K562 (cell line): ENCODE results near the gene N4BP3. TPM values are rescaled to one million over a fixed set of nuclear protein-coding genes. Genes with fewer than 3 reads are reported as not detected.

Experiments
- ATAC-seq: fragments of 200-7000 bp; cut with Tn5 transposase; 3 replicates; pipeline ENCODE4 v1.9.1; 2020; ENCODE audit warnings: moderate library complexity
- BruUV-seq: library from RNA; stranded (reverse); fragments of 400-500 nt; replicated peaks from 2 replicates; lab custom pipeline; 2021; lab: Mats Ljungman, UMichigan
- CTCF ChIA-PET: fragments of 300-600 bp; formaldehyde crosslinking; extraction: SDS; loops from one replicate; lab custom pipeline; 2021; ENCODE audit warnings: low intra/inter-chr PET ratio; lab: Yijun Ruan, JAX
- POLR2A ChIA-PET: fragments of 300-600, 350-650 bp; sonication (Branson Sonifier 250); formaldehyde crosslinking; extraction: SDS; loops from one replicate; lab custom pipeline; 2021; ENCODE audit warnings: antibody characterized with exemption, inconsistent platforms; lab: Yijun Ruan, JAX
- DNase-seq, 4 experiments: peaks; one replicate each; pipeline versions ENCODE4 v3.0.0 to v3.0.0-alpha.2; 2011 to 2018; ENCODE audit warnings: low spot score in 3 of 4, mixed read lengths in 3 of 4; ENCODE audit errors: extremely low read depth in 1 of 4
- FAIRE-seq: peaks from 2 replicates; lab custom pipeline; 2011; peaks lifted over from hg19 to GRCh38; lab: Jason Lieb, UNC
- H2AFZ ChIP-seq: 2 replicates; pipeline ENCODE4 v1.6.0; 2011; ENCODE audit warnings: low read depth, low read length, control low read depth, inconsistent platforms
- H3K27ac ChIP-seq: fragments of 200-600 bp; 3 replicates; pipeline ENCODE4 v1.8.0; 2011; ENCODE audit warnings: low read depth, mild to moderate bottlenecking, control low read depth, inconsistent platforms, low read length, moderate library complexity, mixed read lengths; ENCODE audit errors: extremely low read depth
- H3K27me3 ChIP-seq, 2 experiments: fragments of 300-600 bp in 1 of 2; 2 replicates in 1 of 2; 3 replicates in 1 of 2; pipeline versions ENCODE4 v1.6.0 to v1.8.0; 2011; ENCODE audit warnings: inconsistent platforms in 2 of 2, low read length in 2 of 2, mild to moderate bottlenecking in 1 of 2, mixed read lengths in 1 of 2, moderate library complexity in 1 of 2; ENCODE audit not compliant: control insufficient read depth in 2 of 2, insufficient read depth in 2 of 2
- H3K36me3 ChIP-seq: fragments of 300-600 bp; 3 replicates; pipeline ENCODE4 v1.8.0; 2011; ENCODE audit warnings: mild to moderate bottlenecking, low read length, inconsistent platforms; ENCODE audit not compliant: control insufficient read depth, insufficient read depth
- H3K4me1 ChIP-seq, 2 experiments: fragments of 200-600 bp in 1 of 2; replicated peaks in 1 of 2; 2 replicates in 1 of 2; 3 replicates in 1 of 2; pipeline versions ENCODE4 v1.5.1 to v1.8.0; 2011; ENCODE audit warnings: inconsistent platforms in 2 of 2, low read length in 2 of 2, mild to moderate bottlenecking in 1 of 2, mixed read lengths in 1 of 2, moderate library complexity in 1 of 2; ENCODE audit not compliant: control insufficient read depth in 2 of 2, insufficient read depth in 2 of 2
- H3K4me2 ChIP-seq: 2 replicates; pipeline ENCODE4 v1.6.1; 2011; ENCODE audit warnings: low read length, control low read depth, inconsistent platforms, mixed read lengths; ENCODE audit not compliant: insufficient read depth
- H3K4me3 ChIP-seq: fragments of 200-600 bp; sonication (generic), shearing (Covaris generic); 2 replicates; pipeline ENCODE4 v1.5.1; 2016; ENCODE audit warnings: control low read depth, inconsistent platforms
- H3K79me2 ChIP-seq: fragments of 200-600 bp; 3 replicates; pipeline ENCODE4 v1.8.0; 2011; ENCODE audit warnings: low read length, inconsistent platforms; ENCODE audit not compliant: control insufficient read depth, insufficient read depth
- H3K9ac ChIP-seq, 2 experiments: 2 replicates each; pipeline versions ENCODE4 v1.6.0 to v1.6.1; 2011; ENCODE audit warnings: low read depth in 2 of 2, low read length in 2 of 2, control low read depth in 1 of 2, inconsistent platforms in 1 of 2, mild to moderate bottlenecking in 1 of 2, mixed read lengths in 1 of 2; ENCODE audit not compliant: insufficient read depth in 1 of 2
- H3K9me1 ChIP-seq: one replicate; pipeline ENCODE4 v1.6.0; 2011; ENCODE audit warnings: inconsistent platforms, mild to moderate bottlenecking, low read length, moderate library complexity; ENCODE audit not compliant: control insufficient read depth, insufficient read depth
- H3K9me3 ChIP-seq: replicated peaks from 2 replicates; pipeline ENCODE4 v1.5.1; 2011; ENCODE audit warnings: low read depth, low read length, inconsistent platforms; ENCODE audit not compliant: control insufficient read depth, insufficient read depth
- H4K20me1 ChIP-seq: replicated peaks from 2 replicates; pipeline ENCODE4 v1.6.1; 2011; ENCODE audit warnings: low read length, inconsistent platforms, mixed read lengths; ENCODE audit not compliant: control insufficient read depth, insufficient read depth
- DDX20 ChIP-seq: fragments of 450-650 bp; IDR thresholded peaks from 2 replicates; pipeline ENCODE4 v1.6.1; 2016; ENCODE audit warnings: missing genetic modification characterization, low read depth, mild to moderate bottlenecking, missing compliant biosample characterization, moderate library complexity
- NCOA4 ChIP-seq: fragments of 450-650 bp; IDR thresholded peaks from 2 replicates; pipeline ENCODE4 v1.6.1; 2018; ENCODE audit warnings: mild to moderate bottlenecking; ENCODE audit not compliant: partially characterized antibody
- POLR2A ChIP-seq: fragments of 450-650 bp; conservative IDR thresholded peaks from 2 replicates; pipeline ENCODE4 v1.6.1; 2016
- RBFOX2 ChIP-seq: fragments of 200-400 bp; formaldehyde crosslinking; IDR thresholded peaks from 2 replicates; pipeline ENCODE4 v1.6.1; 2017; ENCODE audit warnings: low read depth, mild to moderate bottlenecking, low read length, moderate library complexity
- ZNF263 ChIP-seq: sonication (generic); formaldehyde crosslinking; IDR thresholded peaks from 2 replicates; pipeline ENCODE4 v1.8.0; 2022; ENCODE audit warnings: mild to moderate bottlenecking, missing genetic modification reagents, borderline replicate concordance
- ZNF780A ChIP-seq: fragments of 250-450 bp; sonication (Bioruptor Pico); IDR thresholded peaks from 2 replicates; pipeline ENCODE4 v1.5.0; 2021; ENCODE audit warnings: mild to moderate bottlenecking
- ZNF785 ChIP-seq: fragments of 250-450 bp; sonication (Bioruptor Pico); IDR thresholded peaks from 2 replicates; pipeline ENCODE4 v1.4.0; 2020; ENCODE audit warnings: mild to moderate bottlenecking
- WGBS: fragments of 100-300 bp; shearing (Covaris generic); methylation state at CpG from one replicate; pipeline ENCODE4 v1.1.6; 2016; ENCODE audit warnings: low coverage, mixed read lengths; ENCODE audit not compliant: insufficient coverage; ENCODE audit errors: missing lambda C conversion rate; 5-methylcytosine and 5-hydroxymethylcytosine counted together
- in situ Hi-C: fragments of 300-500 bp; cut with MboI; formaldehyde crosslinking; loops from 4 replicates; pipeline ENCODE4 v1.15.0; 2018; ENCODE audit warnings: inconsistent platforms, mixed read lengths
- intact Hi-C: fragments of 100-400 bp; cut with micrococcal nuclease; formaldehyde crosslinking; loops from 2 replicates; pipeline ENCODE4 v1.14.2; 2022
- polyA plus RNA-seq, 8 experiments: library from polyadenylated mRNA; depleted of rRNA in 4 of 8; stranded (reverse) in 5 of 8; unstranded in 3 of 8; fragments of >200 nt; fragmentation: Nextera tagmentation in 2 of 8; fragmentation: Illumina TruSeq in 1 of 8; extraction: Ambion mirVana in 2 of 8; extraction: Trizol in 1 of 8; gene quantifications; 2 replicates each; pipeline versions ENCODE4 v1.2.1 to v1.2.3, GENCODE V29; 2011 to 2014; ENCODE audit warnings: inconsistent platforms in 1 of 8, missing spikeins in 1 of 8
- total RNA-seq, 7 experiments: library from RNA; depleted of rRNA in 6 of 7; stranded (reverse); fragments of >200 nt in 6 of 7; fragmentation: Illumina TruSeq in 2 of 7; extraction: Trizol in 2 of 7; gene quantifications; 2 replicates each; pipeline versions ENCODE4 v1.2.1 to v1.2.3, GENCODE V29; 2011 to 2021; ENCODE audit warnings: low replicate concordance in 1 of 7
- TF ChIP-seq, protein P1 (sequence below): fragments of 450-650 bp; IDR thresholded peaks from 2 replicates; pipeline ENCODE4 v1.6.1; 2017; ENCODE audit warnings: antibody characterized with exemption, mild to moderate bottlenecking
- TF ChIP-seq, protein P2 (sequence below), 2 experiments: fragments of 450-650 bp; IDR thresholded peaks; 2 replicates each; pipeline ENCODE4 v1.6.1; 2018; ENCODE audit warnings: mild to moderate bottlenecking in 2 of 2, low read depth in 1 of 2; ENCODE audit not compliant: partially characterized antibody in 2 of 2

The N4BP3 gene
- total and polyA plus RNA-seq, 9 of the 15 experiments (the other 6 are each of a cell fraction or from before 2014, with no cell fraction given): 0.06 to 7.0 (median 2.4) TPM

DNA sequence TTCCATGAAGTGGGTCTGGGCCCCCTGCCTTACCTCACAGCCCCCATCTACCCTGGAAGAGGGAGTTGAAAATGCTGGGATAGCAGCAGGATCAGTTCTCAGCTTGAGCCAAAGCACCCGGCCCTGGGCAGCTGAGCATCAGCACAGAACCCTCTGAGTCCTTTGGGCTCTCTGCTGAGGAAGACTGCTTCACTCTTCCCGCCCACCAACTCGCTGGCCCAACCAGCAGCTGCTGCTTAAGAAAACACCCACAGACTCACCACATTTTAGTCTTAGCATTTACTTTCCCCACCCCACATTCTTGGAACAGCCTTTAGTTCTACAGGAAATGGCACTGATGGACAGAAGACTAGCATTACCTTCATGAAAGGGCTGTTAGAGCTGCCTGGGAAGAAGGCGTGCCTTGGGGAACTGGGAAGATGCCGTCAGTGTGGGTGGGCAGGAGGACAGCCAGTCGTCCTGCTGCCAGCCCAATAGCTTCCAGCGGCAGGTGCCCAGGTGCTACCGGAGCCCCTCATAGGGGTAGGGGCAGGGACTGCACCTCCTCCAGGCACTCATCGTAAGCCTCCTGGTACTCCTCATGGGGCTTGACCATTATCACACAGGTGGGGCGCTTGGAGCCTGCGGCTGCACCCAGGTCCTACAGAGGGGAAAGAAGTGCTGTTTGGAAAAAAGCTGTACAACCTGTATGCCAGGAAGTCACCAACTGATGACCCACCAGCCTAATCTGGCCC lies 36.0 kb downstream of the N4BP3 start:
- H3K9me3 ChIP-seq: no peaks in the 10 kb centered on the region
- FAIRE-seq: no peak
- intact Hi-C loops: no loop called here
- WGBS: 88% methylated on average over 11 of the region's 11 CpGs
- no peak overlapping the region for H3K4me3 ChIP-seq
- POLR2A ChIA-PET: interaction anchor here (0.6 to 3.0 kb wide), 9 partner anchors 11 to 94 kb away, joined by 3 to 13 read pairs (median 4); no protein-coding TSS in a partner anchor
- no peak overlapping the region; the same call in 2 of the 3 replicates for H3K27ac ChIP-seq
- DNase-seq: no peak
- peaks cover 9 to 25% of the 10 kb centered on the region in 2 experiments; a peak in 4 of 5 replicates for H3K4me1 ChIP-seq
- H3K79me2 ChIP-seq: peaks cover 24% of the 10 kb centered on the region
- in situ Hi-C loops: no loop called here
- H3K4me2 ChIP-seq: no peak overlapping the region
- H3K9me1 ChIP-seq: no peaks in the 10 kb centered on the region
- CTCF ChIA-PET: no interaction called here
- H3K36me3 ChIP-seq: peaks cover 76% of the 10 kb centered on the region
- BruUV-seq: no TSS peak
- H3K9ac ChIP-seq: peak overlapping the region in 1 of 2 experiments; percentile 36; a peak in 1 of 4 replicates
- peaks cover 22% of the 10 kb centered on the region for H4K20me1 ChIP-seq
- no peaks in the 10 kb centered on the region for H3K27me3 ChIP-seq
- H2AFZ ChIP-seq: no peak overlapping the region
- ATAC-seq: no peak
- TF ChIP-seq ZNF780A (CRISPR knock-in tag): no peak
- TF ChIP-seq, protein P1, sequence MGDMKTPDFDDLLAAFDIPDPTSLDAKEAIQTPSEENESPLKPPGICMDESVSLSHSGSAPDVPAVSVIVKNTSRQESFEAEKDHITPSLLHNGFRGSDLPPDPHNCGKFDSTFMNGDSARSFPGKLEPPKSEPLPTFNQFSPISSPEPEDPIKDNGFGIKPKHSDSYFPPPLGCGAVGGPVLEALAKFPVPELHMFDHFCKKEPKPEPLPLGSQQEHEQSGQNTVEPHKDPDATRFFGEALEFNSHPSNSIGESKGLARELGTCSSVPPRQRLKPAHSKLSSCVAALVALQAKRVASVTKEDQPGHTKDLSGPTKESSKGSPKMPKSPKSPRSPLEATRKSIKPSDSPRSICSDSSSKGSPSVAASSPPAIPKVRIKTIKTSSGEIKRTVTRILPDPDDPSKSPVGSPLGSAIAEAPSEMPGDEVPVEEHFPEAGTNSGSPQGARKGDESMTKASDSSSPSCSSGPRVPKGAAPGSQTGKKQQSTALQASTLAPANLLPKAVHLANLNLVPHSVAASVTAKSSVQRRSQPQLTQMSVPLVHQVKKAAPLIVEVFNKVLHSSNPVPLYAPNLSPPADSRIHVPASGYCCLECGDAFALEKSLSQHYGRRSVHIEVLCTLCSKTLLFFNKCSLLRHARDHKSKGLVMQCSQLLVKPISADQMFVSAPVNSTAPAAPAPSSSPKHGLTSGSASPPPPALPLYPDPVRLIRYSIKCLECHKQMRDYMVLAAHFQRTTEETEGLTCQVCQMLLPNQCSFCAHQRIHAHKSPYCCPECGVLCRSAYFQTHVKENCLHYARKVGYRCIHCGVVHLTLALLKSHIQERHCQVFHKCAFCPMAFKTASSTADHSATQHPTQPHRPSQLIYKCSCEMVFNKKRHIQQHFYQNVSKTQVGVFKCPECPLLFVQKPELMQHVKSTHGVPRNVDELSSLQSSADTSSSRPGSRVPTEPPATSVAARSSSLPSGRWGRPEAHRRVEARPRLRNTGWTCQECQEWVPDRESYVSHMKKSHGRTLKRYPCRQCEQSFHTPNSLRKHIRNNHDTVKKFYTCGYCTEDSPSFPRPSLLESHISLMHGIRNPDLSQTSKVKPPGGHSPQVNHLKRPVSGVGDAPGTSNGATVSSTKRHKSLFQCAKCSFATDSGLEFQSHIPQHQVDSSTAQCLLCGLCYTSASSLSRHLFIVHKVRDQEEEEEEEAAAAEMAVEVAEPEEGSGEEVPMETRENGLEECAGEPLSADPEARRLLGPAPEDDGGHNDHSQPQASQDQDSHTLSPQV: no peak
- no peak for TF ChIP-seq ZNF263 (CRISPR knock-in tag)
- peak; percentile 56 for TF ChIP-seq POLR2A
- TF ChIP-seq DDX20: no peak
- TF ChIP-seq, protein P2, sequence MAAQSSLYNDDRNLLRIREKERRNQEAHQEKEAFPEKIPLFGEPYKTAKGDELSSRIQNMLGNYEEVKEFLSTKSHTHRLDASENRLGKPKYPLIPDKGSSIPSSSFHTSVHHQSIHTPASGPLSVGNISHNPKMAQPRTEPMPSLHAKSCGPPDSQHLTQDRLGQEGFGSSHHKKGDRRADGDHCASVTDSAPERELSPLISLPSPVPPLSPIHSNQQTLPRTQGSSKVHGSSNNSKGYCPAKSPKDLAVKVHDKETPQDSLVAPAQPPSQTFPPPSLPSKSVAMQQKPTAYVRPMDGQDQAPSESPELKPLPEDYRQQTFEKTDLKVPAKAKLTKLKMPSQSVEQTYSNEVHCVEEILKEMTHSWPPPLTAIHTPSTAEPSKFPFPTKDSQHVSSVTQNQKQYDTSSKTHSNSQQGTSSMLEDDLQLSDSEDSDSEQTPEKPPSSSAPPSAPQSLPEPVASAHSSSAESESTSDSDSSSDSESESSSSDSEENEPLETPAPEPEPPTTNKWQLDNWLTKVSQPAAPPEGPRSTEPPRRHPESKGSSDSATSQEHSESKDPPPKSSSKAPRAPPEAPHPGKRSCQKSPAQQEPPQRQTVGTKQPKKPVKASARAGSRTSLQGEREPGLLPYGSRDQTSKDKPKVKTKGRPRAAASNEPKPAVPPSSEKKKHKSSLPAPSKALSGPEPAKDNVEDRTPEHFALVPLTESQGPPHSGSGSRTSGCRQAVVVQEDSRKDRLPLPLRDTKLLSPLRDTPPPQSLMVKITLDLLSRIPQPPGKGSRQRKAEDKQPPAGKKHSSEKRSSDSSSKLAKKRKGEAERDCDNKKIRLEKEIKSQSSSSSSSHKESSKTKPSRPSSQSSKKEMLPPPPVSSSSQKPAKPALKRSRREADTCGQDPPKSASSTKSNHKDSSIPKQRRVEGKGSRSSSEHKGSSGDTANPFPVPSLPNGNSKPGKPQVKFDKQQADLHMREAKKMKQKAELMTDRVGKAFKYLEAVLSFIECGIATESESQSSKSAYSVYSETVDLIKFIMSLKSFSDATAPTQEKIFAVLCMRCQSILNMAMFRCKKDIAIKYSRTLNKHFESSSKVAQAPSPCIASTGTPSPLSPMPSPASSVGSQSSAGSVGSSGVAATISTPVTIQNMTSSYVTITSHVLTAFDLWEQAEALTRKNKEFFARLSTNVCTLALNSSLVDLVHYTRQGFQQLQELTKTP (IDR thresholded peaks at IDR 0.05; ENCODE audit: low read depth in 1 of 2, partially characterized antibody in 2 of 2): no peak
- peak; percentile 68 for TF ChIP-seq RBFOX2
- no peak for TF ChIP-seq NCOA4
- TF ChIP-seq ZNF785 (CRISPR knock-in tag): no peak
